Gastroesophageal sphincter (tissue), 3 donors: ENCODE measurements around the gene SMURF2.

ENCODE experiments used
- CTCF ChIP-seq, 4 experiments: fragments of 200-600 bp in 2 of 4; fragments of 450-650 bp in 2 of 4; sonication (generic) in 1 of 4; IDR thresholded peaks; one replicate each; pipeline ENCODE4 v1.5.1; 2017 to 2019; ENCODE audit warnings: antibody characterized with exemption in 4 of 4, mild to moderate bottlenecking in 2 of 4, moderate library complexity in 2 of 4
- EP300 ChIP-seq: sonication (generic); formaldehyde crosslinking; IDR thresholded peaks from one replicate; pipeline ENCODE4 v1.6.1; 2017; ENCODE audit warnings: antibody characterized with exemption, mild to moderate bottlenecking

GRCh38 chr17:64692187-64692586 is 30.1 kb upstream of the SMURF2 start:
- TF ChIP-seq EP300 = no peak
- no peak for TF ChIP-seq CTCF (IDR thresholded peaks at IDR 0.05)
